ENCODE data around the gene MXD4.

Gene MXD4

DNA sequence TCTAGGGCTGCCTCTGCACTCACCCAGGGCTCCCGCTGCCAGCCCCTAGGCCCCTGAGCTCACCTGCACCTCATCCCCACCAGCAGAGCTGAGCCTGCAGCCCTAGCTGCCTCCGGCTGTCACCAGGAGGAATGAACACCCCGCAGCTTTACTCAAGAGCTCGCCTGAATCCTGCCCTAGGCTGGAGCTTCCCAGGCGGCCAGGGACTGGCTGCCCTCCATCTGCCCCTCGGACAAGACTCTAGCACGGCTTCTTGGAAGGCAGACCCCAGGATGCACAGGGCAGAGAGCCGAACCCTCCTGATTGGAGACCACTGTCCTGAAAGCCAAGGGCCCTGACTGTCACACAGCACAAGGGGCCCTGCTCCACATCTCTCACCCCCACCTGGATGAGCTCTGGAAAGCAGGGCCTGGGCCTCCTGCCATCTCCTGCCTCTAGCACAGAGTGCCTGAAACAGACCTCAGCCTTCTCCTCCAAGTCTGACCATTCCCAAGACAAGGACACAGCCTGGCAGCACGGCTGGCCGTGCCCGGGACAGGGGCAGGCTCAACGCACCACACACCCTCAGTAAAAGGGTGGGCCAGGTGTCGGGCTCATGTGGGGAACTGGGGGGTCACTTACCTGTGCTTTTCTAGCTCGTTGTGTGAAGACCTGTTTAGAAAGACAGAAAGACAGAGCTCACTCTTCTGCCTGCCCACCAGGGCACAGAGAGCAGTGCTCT lies 4.4 kb downstream of the MXD4 start:
- TF ChIP-seq, protein P1, sequence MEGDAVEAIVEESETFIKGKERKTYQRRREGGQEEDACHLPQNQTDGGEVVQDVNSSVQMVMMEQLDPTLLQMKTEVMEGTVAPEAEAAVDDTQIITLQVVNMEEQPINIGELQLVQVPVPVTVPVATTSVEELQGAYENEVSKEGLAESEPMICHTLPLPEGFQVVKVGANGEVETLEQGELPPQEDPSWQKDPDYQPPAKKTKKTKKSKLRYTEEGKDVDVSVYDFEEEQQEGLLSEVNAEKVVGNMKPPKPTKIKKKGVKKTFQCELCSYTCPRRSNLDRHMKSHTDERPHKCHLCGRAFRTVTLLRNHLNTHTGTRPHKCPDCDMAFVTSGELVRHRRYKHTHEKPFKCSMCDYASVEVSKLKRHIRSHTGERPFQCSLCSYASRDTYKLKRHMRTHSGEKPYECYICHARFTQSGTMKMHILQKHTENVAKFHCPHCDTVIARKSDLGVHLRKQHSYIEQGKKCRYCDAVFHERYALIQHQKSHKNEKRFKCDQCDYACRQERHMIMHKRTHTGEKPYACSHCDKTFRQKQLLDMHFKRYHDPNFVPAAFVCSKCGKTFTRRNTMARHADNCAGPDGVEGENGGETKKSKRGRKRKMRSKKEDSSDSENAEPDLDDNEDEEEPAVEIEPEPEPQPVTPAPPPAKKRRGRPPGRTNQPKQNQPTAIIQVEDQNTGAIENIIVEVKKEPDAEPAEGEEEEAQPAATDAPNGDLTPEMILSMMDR (conservative IDR thresholded peaks at IDR 0.05; ENCODE audit: low read depth, low read length) = no peak
- no peak overlapping the region for H3K27ac ChIP-seq
- no peak overlapping the region for H3K4me3 ChIP-seq (IDR thresholded peaks at IDR 0.05; ENCODE audit: insufficient read depth, low read depth, low read length)
- no peak overlapping the region for H3K9ac ChIP-seq
- no peak overlapping the region for H3K4me2 ChIP-seq
- H2AFZ ChIP-seq (ENCODE audit: low read depth) = no peak overlapping the region
- no peaks in the 10 kb centered on the region for H3K27me3 ChIP-seq (ENCODE audit: insufficient read depth, low read depth)
- no peaks in the 10 kb centered on the region for H4K20me1 ChIP-seq (ENCODE audit: insufficient read depth)
- H3K4me1 ChIP-seq (ENCODE audit: low read depth, poor library complexity, severe bottlenecking) = no peaks in the 10 kb centered on the region
- H3K36me3 ChIP-seq (ENCODE audit: insufficient read depth) = no peaks in the 10 kb centered on the region
- H3K79me2 ChIP-seq (ENCODE audit: insufficient read depth, low read depth) = no peaks in the 10 kb centered on the region

DNA sequence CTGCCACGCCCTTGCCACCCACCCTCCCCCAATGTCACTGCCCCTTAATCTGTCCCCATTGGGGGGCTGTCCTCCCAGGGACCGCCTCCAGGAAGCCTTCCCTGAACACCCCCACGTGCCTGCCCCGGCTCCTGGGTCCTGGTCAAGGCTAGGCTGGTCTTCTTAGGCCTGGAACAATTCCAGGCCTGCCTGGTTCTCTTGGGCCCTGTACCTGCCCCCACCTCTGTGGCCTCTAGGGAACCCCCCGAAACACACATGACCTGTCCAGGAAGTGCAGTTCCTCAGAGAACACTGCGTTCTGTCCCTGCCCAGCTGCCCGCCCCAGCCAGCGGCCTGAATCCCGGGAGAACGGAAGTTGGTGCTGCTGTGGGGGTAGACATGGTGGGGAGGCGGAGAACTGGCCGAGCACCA lies 5.1 kb downstream of the MXD4 start:
- Histone ChIP-seq H3K27ac (no peak overlapping the region), H3K9ac (no peak overlapping the region), H3K79me2 (ENCODE audit: insufficient read depth, low read depth) (no peaks in the 10 kb centered on the region), H3K36me3 (ENCODE audit: insufficient read depth) (no peaks in the 10 kb centered on the region), H4K20me1 (ENCODE audit: insufficient read depth) (no peaks in the 10 kb centered on the region), H2AFZ (ENCODE audit: low read depth) (no peak overlapping the region), H3K4me1 (ENCODE audit: low read depth, poor library complexity, severe bottlenecking) (no peaks in the 10 kb centered on the region), H3K4me2 (no peak overlapping the region), H3K4me3 (IDR thresholded peaks at IDR 0.05; ENCODE audit: insufficient read depth, low read depth, low read length) (no peak overlapping the region), H3K27me3 (ENCODE audit: insufficient read depth, low read depth) (no peaks in the 10 kb centered on the region)
- TF ChIP-seq, protein P1 (conservative IDR thresholded peaks at IDR 0.05; ENCODE audit: low read depth, low read length) = no peak

DNA sequence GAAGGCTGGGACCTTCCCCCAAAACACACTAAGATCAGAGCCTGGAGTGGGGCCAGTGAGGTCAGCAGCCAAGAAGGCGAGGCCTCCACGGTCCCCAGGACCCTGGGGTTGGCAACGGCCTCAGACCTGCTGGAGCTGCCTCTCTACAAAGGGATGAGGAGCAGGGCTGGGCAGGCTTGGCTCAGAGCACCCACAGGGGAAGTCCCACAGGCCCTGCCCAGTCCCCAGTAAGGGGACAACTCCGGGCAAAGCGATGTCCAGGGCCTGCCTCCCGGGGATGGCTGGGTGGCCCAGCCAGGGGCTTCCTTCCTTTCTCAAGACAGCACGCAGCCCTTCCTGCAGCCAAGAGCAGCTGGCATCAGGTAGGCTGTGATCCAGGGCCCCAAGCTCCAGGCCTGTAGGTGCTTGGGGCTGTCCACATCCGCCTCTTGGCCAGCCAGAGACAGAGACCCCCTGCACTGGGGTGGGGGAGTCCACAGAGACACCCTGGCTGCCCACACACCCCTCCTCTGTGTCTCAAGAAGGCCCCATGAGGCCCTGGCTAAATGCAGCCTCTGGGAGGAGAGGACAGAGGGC lies 5.7 kb downstream of the MXD4 start:
- H4K20me1 ChIP-seq (ENCODE audit: insufficient read depth) = no peaks in the 10 kb centered on the region
- H3K27ac ChIP-seq = no peak overlapping the region
- H3K4me1 ChIP-seq (ENCODE audit: low read depth, poor library complexity, severe bottlenecking) = no peaks in the 10 kb centered on the region
- TF ChIP-seq, protein P1 (conservative IDR thresholded peaks at IDR 0.05; ENCODE audit: low read depth, low read length) = no peak
- H3K27me3 ChIP-seq (ENCODE audit: insufficient read depth, low read depth) = no peaks in the 10 kb centered on the region
- H3K9ac ChIP-seq = no peak overlapping the region
- H3K4me3 ChIP-seq (IDR thresholded peaks at IDR 0.05; ENCODE audit: insufficient read depth, low read depth, low read length) = no peak overlapping the region
- H3K36me3 ChIP-seq (ENCODE audit: insufficient read depth) = no peaks in the 10 kb centered on the region
- no peak overlapping the region for H3K4me2 ChIP-seq
- H3K79me2 ChIP-seq (ENCODE audit: insufficient read depth, low read depth) = no peaks in the 10 kb centered on the region
- H2AFZ ChIP-seq (ENCODE audit: low read depth) = no peak overlapping the region

DNA sequence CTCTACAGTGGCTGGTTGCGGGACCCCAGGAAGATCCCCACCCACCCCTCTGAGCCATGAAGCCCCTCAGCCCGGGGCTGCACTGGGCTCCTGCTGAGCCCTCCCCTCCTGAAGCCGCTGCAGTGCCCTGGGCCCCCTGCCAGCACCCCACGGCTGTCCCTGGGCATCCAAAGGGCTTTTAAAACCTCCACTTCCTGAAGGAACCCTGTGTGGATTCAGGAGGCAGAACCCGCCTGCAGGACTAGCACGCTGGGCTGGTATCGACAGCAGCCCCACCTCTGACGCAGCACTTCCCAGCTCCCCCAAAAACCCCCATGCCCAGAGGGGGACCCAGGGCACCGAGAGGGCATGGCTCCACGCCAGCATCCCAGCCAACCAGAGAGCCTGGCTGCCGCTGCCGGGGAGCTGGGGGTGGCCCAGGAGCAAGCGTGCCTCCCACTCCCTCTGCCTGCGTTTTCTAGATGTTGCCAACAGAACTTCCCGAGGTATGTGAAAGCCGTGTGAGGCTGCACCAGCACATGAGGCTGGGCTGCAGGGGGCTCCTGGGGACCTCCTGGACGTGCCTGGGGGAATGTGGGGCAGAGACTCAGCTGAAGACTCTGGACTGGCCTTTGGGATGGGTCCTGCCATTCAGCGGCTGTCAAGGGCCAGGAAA lies 6.3 kb downstream of the MXD4 start:
- H3K4me1 ChIP-seq (ENCODE audit: low read depth, poor library complexity, severe bottlenecking) = no peaks in the 10 kb centered on the region
- TF ChIP-seq, protein P1 (conservative IDR thresholded peaks at IDR 0.05; ENCODE audit: low read depth, low read length) = no peak

More for the DNA sequence above, 6.3 kb downstream of the MXD4 start:
- no peak overlapping the region for H3K4me3 ChIP-seq (IDR thresholded peaks at IDR 0.05; ENCODE audit: insufficient read depth, low read depth, low read length)
- no peaks in the 10 kb centered on the region for H3K27me3 ChIP-seq (ENCODE audit: insufficient read depth, low read depth)
- no peaks in the 10 kb centered on the region for H3K36me3 ChIP-seq (ENCODE audit: insufficient read depth)
- H3K27ac ChIP-seq = no peak overlapping the region
- H4K20me1 ChIP-seq (ENCODE audit: insufficient read depth) = no peaks in the 10 kb centered on the region
- H3K4me2 ChIP-seq = no peak overlapping the region
- H3K79me2 ChIP-seq (ENCODE audit: insufficient read depth, low read depth) = no peaks in the 10 kb centered on the region
- H3K9ac ChIP-seq = no peak overlapping the region
- no peak overlapping the region for H2AFZ ChIP-seq (ENCODE audit: low read depth)

All from KMS-11 (cell line).